ENCODE data around the gene GPR146.
"Not testable (repeated sequence)": the region's sequence is repeated elsewhere in the genome, so short reads cannot be mapped to it uniquely, and the experiment has no call there.

Gene GPR146

DNA sequence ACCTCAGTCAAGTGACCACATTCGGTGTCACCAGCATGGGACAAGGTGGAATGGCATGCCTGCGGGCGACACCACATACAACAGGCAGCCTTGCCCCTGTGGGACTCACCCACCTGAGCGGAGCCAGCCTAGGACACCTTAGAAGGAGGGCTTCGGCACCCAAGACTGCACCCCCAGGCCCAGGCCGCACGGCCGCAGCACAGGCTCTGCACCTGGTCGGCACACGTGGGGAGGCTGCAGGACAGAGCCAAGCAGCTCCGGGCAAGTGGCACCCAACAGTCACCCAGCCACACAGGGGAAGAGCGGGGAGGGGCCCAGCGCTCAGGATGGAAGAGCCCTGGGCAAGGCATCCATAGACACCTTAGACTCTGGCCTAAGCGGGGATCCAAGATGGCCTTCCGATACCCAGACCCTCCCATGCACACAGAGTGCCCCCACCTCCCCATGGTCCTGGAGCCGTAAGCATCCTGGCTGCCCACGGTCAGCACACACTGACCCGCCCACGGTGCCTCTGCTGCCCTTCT is 27.4 kb downstream of the GPR146 start:
- in situ Hi-C loops (cut with HindIII; ENCODE audit: low sequenced_read_pairs) = no loop called here
- DNase-seq (ENCODE audit: low read depth) = no peak

DNA sequence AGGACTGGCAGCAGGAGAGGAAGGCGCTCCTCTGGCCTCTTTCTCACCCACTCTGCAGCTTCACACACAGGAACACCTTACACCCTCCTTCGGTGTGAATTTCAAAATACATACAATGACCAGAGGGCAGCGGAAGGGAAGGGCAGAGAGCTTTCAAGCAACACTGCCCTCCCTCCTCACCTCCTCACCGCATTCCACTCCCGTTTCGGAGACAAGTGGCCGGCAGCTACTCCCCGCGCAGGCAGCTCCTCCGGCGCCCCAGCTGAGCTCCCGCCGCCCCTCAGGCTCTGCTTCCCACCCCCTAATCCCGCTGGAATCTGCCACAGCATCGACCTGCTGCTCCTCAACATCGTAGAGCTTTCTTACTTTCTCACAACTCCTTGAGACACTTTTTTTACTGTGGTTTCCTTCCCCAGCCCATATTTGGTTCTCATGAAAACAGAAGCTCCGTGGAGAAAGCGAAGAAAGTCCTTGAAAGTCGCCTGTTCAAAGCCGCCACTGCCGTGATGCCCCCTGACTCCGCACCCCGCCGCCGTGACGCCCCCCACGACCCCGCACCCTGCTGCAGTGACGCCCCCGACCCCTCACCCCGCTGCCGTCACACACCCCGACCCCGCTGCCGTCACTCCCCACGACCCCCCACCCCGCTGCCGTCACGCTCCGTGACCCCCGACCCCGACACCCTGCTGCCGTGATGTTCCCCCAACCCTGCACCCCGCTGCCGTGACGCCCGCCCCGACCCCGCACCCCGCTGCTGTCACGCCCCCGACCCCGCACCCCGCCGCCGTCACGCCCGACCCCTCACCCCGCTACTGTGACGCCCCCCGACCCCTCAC is 29.0 kb downstream of the GPR146 start:
- in situ Hi-C loops (cut with HindIII; ENCODE audit: low sequenced_read_pairs) = no loop called here

More for the DNA sequence above, 27.4 kb downstream of the GPR146 start:
- TF ChIP-seq CTCF (IDR thresholded peaks at IDR 0.05; ENCODE audit: low read depth, low read length, missing control alignments) = no peak
- no peak overlapping the region for H3K4me3 ChIP-seq (ENCODE audit: low read depth, low read length)

GRCh38 chr7:1074018-1074417 is 29.7 kb downstream of the GPR146 start:
- in situ Hi-C loops (cut with HindIII; ENCODE audit: low sequenced_read_pairs) = not testable (repeated sequence)

More for the DNA sequence above, 29.0 kb downstream of the GPR146 start:
- H3K4me3 ChIP-seq (ENCODE audit: low read depth, low read length) = no peak overlapping the region
- TF ChIP-seq CTCF (IDR thresholded peaks at IDR 0.05; ENCODE audit: low read depth, low read length, missing control alignments) = no peak
- DNase-seq (ENCODE audit: low read depth) = no peak

GRCh38 chr7:1074593-1075431 is 30.5 kb downstream of the GPR146 start:
- no peak for DNase-seq (ENCODE audit: low read depth)
- no peak overlapping the region for H3K4me3 ChIP-seq (ENCODE audit: low read depth, low read length)
- no peak for TF ChIP-seq CTCF (IDR thresholded peaks at IDR 0.05; ENCODE audit: low read depth, low read length, missing control alignments)
- in situ Hi-C loops (cut with HindIII; ENCODE audit: low sequenced_read_pairs) = no loop called here

More at GRCh38 chr7:1074018-1074417, 29.7 kb downstream of the GPR146 start:
- DNase-seq (ENCODE audit: low read depth); H3K4me3 ChIP-seq (ENCODE audit: low read depth, low read length): not testable (repeated sequence)

DNA sequence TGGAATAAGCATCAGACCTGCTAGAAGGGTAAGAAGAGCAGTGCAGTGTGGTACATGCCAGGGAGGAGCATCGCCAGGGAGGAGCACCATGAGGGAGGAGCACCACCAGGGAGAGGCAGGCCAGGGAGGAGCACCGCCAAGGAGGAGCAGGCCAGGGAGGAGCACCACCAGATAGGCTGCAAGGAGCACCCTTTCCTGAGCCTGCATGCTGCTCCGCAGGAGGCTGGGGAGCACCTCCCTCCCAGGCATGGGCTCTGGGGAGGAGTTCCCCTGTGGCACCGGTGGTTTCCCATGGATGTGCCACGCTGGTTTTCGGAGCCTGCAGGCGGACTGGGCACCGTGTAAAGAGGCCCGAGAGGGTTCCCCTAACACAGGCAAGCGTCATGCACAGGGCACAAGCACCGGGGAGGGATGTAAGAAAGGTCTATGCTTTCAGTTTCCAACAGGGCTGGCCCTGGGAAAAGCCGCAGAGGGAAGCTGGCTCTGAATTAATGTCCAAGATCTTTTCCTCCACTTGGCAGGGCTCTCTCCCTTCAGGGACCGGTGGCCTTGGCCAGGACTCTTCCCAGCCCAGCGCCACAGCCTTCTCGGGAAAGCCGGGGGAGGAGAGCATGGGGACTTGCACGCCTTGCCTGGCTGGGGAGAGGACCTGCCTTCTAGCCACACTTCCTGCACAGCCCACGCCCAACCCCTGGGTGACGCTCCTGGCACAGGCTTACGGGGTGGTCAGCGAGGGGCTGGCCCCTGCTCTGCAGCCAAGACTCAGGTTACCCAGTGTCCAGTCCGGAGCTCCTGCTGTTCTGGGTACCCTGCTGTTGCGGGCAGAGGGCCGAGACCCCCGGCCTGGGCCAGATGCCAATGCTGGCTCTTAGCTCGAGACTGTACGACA is 32.1 kb downstream of the GPR146 start:
- no peak overlapping the region for H3K4me3 ChIP-seq (ENCODE audit: low read depth, low read length)
- no peak for DNase-seq (ENCODE audit: low read depth)
- no peak for TF ChIP-seq CTCF (IDR thresholded peaks at IDR 0.05; ENCODE audit: low read depth, low read length, missing control alignments)
- in situ Hi-C loops (cut with HindIII; ENCODE audit: low sequenced_read_pairs) = no loop called here

- no peak for DNase-seq (ENCODE audit: low read depth)
- in situ Hi-C loops (cut with HindIII; ENCODE audit: low sequenced_read_pairs) = no loop called here
- TF ChIP-seq CTCF (IDR thresholded peaks at IDR 0.05; ENCODE audit: low read depth, low read length, missing control alignments) = no peak
Observed at GRCh38 chr7:1078519-1078918, 34.2 kb downstream of the GPR146 start.

More at GRCh38 chr7:1078519-1078918, 34.2 kb downstream of the GPR146 start:
- no peak overlapping the region for H3K4me3 ChIP-seq (ENCODE audit: low read depth, low read length)
